PFSK-1 (cell line): ENCODE results near the gene RCOR2.

Experiments used
- FOXP2 ChIP-seq: optimal IDR thresholded peaks from 2 replicates; pipeline ENCODE3; 2011; ENCODE audit warnings: borderline replicate concordance, control low read depth, inconsistent platforms; ENCODE audit not compliant: insufficient read depth; ENCODE audit errors: extremely low read length, extremely low read depth
- POLR2AphosphoS5 ChIP-seq: IDR thresholded peaks from 2 replicates; pipeline ENCODE4 v1.6.1; 2012; ENCODE audit warnings: low read depth, mild to moderate bottlenecking, control low read depth, low read length, moderate library complexity
- SIN3A ChIP-seq: IDR thresholded peaks from 2 replicates; pipeline ENCODE4 v1.6.1; 2012; ENCODE audit warnings: mild to moderate bottlenecking, low read length, moderate library complexity, borderline replicate concordance; ENCODE audit not compliant: insufficient read depth
- TAF1 ChIP-seq: IDR thresholded peaks from 2 replicates; pipeline ENCODE4 v1.6.1; 2012; ENCODE audit warnings: low read length, control low read depth, borderline replicate concordance; ENCODE audit not compliant: insufficient read depth
- TF ChIP-seq, protein P1 (sequence below), 2 experiments: IDR thresholded peaks; 2 replicates each; pipeline versions ENCODE4 v1.6.1 to v1.8.0; 2011 to 2012; ENCODE audit warnings: low read depth in 2 of 2, low read length in 2 of 2, control low read depth in 1 of 2, inconsistent platforms in 1 of 2, mild to moderate bottlenecking in 1 of 2, moderate library complexity in 1 of 2; ENCODE audit not compliant: insufficient read depth in 1 of 2

RCOR2 gene

DNA sequence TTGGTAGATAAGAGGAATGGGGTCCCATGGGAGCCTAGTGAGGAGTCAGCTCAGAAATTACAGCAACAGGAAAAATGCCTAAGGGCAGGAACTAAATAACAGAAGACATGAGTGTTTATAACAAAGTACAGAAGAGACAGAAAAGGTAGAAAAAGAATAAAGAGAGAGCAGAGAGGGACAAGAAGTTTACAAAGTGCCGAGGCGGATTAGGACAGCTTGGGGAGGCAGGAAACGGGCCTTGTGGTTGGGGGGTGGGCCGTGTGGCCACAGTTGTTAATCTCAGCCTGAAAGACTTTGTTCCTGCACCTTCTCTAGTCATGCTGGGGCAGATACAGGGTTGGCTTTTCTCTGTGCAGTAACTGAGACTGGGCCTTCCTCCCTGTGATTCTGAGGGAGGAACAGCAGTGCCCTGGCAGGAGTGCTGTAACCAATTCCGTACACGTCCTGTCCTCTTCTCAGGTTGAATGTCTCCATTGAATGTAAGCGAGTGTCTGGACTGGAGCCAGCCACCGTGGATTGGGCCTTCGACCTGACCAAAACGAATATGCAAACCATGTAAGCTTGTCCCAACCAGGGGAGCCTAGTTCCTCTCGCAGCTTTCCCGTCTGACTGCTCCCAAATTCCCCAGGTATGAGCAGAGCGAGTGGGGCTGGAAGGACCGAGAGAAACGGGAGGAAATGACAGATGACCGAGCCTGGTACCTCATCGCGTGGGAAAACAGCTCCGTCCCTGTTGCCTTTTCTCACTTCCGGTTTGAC lies 35.0 kb upstream of the RCOR2 start:
- no peak for TF ChIP-seq POLR2AphosphoS5
- TF ChIP-seq, protein P1, sequence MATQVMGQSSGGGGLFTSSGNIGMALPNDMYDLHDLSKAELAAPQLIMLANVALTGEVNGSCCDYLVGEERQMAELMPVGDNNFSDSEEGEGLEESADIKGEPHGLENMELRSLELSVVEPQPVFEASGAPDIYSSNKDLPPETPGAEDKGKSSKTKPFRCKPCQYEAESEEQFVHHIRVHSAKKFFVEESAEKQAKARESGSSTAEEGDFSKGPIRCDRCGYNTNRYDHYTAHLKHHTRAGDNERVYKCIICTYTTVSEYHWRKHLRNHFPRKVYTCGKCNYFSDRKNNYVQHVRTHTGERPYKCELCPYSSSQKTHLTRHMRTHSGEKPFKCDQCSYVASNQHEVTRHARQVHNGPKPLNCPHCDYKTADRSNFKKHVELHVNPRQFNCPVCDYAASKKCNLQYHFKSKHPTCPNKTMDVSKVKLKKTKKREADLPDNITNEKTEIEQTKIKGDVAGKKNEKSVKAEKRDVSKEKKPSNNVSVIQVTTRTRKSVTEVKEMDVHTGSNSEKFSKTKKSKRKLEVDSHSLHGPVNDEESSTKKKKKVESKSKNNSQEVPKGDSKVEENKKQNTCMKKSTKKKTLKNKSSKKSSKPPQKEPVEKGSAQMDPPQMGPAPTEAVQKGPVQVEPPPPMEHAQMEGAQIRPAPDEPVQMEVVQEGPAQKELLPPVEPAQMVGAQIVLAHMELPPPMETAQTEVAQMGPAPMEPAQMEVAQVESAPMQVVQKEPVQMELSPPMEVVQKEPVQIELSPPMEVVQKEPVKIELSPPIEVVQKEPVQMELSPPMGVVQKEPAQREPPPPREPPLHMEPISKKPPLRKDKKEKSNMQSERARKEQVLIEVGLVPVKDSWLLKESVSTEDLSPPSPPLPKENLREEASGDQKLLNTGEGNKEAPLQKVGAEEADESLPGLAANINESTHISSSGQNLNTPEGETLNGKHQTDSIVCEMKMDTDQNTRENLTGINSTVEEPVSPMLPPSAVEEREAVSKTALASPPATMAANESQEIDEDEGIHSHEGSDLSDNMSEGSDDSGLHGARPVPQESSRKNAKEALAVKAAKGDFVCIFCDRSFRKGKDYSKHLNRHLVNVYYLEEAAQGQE (IDR thresholded peaks at IDR 0.05; ENCODE audit: insufficient read depth in 1 of 2, low read depth in 2 of 2, low read length in 2 of 2), result no peak
- no peak for TF ChIP-seq SIN3A
- no peak for TF ChIP-seq FOXP2
- TF ChIP-seq TAF1, result no peak

DNA sequence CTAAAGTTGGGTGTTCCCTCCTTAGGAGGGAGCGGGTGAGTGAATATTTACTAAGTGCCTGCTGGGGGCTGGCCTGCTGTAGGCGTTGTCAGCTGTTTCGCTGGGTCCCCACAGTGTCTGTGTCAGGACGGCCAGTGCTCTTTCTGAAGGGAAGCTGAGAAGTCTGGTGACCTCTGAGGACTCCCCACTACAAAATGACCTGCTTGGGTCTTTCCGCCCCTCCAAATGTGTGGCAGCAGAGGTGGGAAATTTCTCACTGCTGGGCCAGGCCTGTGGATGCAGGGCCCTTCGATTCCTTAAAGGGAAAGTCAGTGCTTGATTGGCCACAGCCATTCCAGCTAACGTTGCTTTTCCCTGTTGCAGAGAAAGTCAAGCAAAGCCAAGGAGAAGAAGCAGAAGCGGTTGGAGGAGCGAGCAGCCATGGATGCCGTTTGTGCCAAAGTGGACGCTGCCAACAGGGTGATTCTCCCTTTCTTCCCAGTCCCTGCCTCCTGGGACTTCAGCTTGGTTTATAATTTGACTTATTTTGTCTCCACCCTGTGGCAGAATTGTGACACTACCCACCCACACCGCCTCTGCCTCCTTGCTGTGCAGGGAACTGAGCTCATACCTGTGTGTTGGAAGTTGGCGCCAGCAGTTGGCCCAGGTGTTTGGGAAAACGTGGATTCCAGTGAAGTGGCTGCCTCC lies 28.7 kb upstream of the RCOR2 start:
- TF ChIP-seq POLR2AphosphoS5 (no peak), SIN3A (no peak), FOXP2 (no peak), TAF1 (no peak)
- TF ChIP-seq, protein P1 (IDR thresholded peaks at IDR 0.05; ENCODE audit: insufficient read depth in 1 of 2, low read depth in 2 of 2, low read length in 2 of 2), result no peak

DNA sequence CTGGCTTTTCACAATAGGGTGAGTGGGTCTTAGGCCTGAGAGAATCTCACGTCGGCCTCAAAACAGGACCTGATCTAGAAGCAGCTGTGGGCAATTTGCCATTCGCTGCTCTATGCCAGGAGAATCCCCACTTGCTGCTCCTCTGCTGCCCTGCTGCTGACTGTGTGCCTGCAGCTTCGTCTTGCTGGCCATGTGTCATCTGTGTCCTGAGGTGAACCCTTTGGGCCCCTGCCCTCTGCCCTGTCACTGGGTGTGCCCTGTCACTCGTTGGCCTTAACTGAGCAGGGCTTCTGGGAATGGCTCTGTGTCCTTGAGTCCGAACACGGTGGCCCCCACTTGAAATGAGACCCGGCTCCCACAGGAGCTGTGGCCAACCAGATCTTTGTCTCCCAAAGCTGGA lies 28.0 kb upstream of the RCOR2 start:
- TF ChIP-seq, protein P1 (IDR thresholded peaks at IDR 0.05; ENCODE audit: insufficient read depth in 1 of 2, low read depth in 2 of 2, low read length in 2 of 2), result no peak
- TF ChIP-seq POLR2AphosphoS5 (no peak), SIN3A (no peak), TAF1 (no peak), FOXP2 (no peak)

DNA sequence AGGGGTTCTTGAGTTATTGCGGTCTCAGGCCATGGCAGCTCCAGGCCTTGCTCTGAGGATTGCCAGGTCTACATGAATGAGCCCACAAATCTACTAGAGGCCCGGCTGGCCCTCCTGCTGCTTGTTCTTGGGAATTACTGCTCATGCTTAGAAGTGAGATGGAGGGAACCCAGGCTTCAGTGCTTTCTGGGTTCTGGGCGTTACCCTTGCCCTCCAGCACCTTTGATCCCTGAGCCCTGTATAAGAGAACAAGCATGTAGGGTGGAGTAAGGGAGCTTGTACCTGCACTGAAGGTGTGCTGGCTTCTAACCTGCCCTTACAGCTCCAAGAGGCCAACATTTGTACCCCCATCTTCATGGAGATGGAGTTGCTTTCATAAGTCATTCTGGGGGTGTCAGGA lies 25.8 kb upstream of the RCOR2 start:
- TF ChIP-seq, protein P1 (IDR thresholded peaks at IDR 0.05; ENCODE audit: insufficient read depth in 1 of 2, low read depth in 2 of 2, low read length in 2 of 2), result no peak
- TF ChIP-seq FOXP2 (no peak), POLR2AphosphoS5 (no peak), TAF1 (no peak), SIN3A (no peak)
